A673 (cell line): ENCODE measurements around the gene TSPAN11. TPM values are rescaled to one million over a fixed set of nuclear protein-coding genes. Genes with fewer than 3 reads are reported as not detected.

Experiments
- BruUV-seq: library from RNA; stranded (reverse); fragments of 400-500 nt; replicated peaks from 2 replicates; lab custom pipeline; 2021; lab: Mats Ljungman, UMichigan
- CTCF ChIA-PET: fragments of 300-600 bp; sonication (Branson Sonifier 250); formaldehyde crosslinking; loops from one replicate; lab custom pipeline; 2022; ENCODE audit warnings: antibody characterized with exemption; lab: Charles Lee
- POLR2A ChIA-PET: fragments of 300-600 bp; sonication (Branson Sonifier 250); formaldehyde crosslinking; loops from one replicate; lab custom pipeline; 2022; ENCODE audit warnings: antibody characterized with exemption; ENCODE audit not compliant: low non-redundant PET; lab: Charles Lee
- DNase-seq: peaks from one replicate; pipeline ENCODE4 v3.0.0-alpha.2; 2015; ENCODE audit warnings: low spot score
- H3K27ac ChIP-seq: fragments of 200-600 bp; sonication (generic); 2 replicates; pipeline ENCODE4 v1.5.1; 2016; ENCODE audit warnings: mixed run types, low read depth, mild to moderate bottlenecking, mixed read lengths, antibody characterized with exemption, low read length; ENCODE audit not compliant: poor library complexity, severe bottlenecking
- H3K27me3 ChIP-seq: fragments of 200-600 bp; sonication (generic); replicated peaks from 2 replicates; pipeline ENCODE4 v1.6.1; 2017; ENCODE audit warnings: mixed run types, low read depth, mild to moderate bottlenecking, mixed read lengths, antibody characterized with exemption, low read length; ENCODE audit not compliant: insufficient read depth, poor library complexity
- H3K36me3 ChIP-seq: fragments of 200-600 bp; sonication (generic); 2 replicates; pipeline ENCODE4 v1.6.1; 2016; ENCODE audit warnings: mixed run types, mild to moderate bottlenecking, mixed read lengths, antibody characterized with exemption, low read length; ENCODE audit not compliant: insufficient read depth, poor library complexity, severe bottlenecking
- H3K4me1 ChIP-seq: fragments of 200-600 bp; sonication (generic); 2 replicates; pipeline ENCODE4 v1.6.1; 2017; ENCODE audit warnings: mixed run types, mild to moderate bottlenecking, mixed read lengths, antibody characterized with exemption, low read length; ENCODE audit not compliant: insufficient read depth, poor library complexity, severe bottlenecking
- H3K4me3 ChIP-seq: fragments of 200-600 bp; sonication (generic); 2 replicates; pipeline ENCODE4 v1.5.1; 2016; ENCODE audit warnings: low read depth, mixed run types, mild to moderate bottlenecking, mixed read lengths, low read length; ENCODE audit not compliant: poor library complexity, severe bottlenecking
- H3K9me3 ChIP-seq: fragments of 200-600 bp; sonication (generic); 2 replicates; pipeline ENCODE4 v1.6.1; 2016; ENCODE audit warnings: mixed run types, low read depth, mild to moderate bottlenecking, mixed read lengths, antibody characterized with exemption, low read length; ENCODE audit not compliant: poor library complexity, severe bottlenecking
- EZH2 ChIP-seq: fragments of 200-600 bp; sonication (generic); IDR thresholded peaks from 2 replicates; pipeline ENCODE4 v1.6.1; 2017; ENCODE audit warnings: borderline replicate concordance, low read depth, mild to moderate bottlenecking, mixed read lengths, antibody characterized with exemption, low read length; ENCODE audit not compliant: poor library complexity, severe bottlenecking
- intact Hi-C: fragments of 100-400 bp; cut with micrococcal nuclease; formaldehyde crosslinking; loops from one replicate; pipeline ENCODE4 v1.10.0; 2022; ENCODE audit not compliant: unreplicated experiment
- total RNA-seq: library from RNA; stranded (reverse); gene quantifications from 2 replicates; pipeline ENCODE4 v1.2.3, GENCODE V29; 2021
- TF ChIP-seq, protein P1 (sequence below): fragments of 300-800, 200-600 bp; sonication (generic); conservative IDR thresholded peaks from 2 replicates; pipeline ENCODE4 v1.5.1; 2017; ENCODE audit warnings: low read depth, mild to moderate bottlenecking, antibody characterized with exemption, low read length, moderate library complexity, mixed read lengths

TSPAN11 gene
- total RNA-seq, 1 experiment from 2014 or later = 20.9 TPM

- H3K4me1 ChIP-seq = no peaks in the 10 kb centered on the region
- ChIA-PET POLR2A (no interaction called here), CTCF (no interaction called here)
- H3K4me3 ChIP-seq = no peak overlapping the region
- H3K36me3 ChIP-seq = no peaks in the 10 kb centered on the region
- DNase-seq = no peak
- intact Hi-C loops = no loop called here
- no TSS peak for BruUV-seq
- TF ChIP-seq EZH2 = no peak
- TF ChIP-seq, protein P1, sequence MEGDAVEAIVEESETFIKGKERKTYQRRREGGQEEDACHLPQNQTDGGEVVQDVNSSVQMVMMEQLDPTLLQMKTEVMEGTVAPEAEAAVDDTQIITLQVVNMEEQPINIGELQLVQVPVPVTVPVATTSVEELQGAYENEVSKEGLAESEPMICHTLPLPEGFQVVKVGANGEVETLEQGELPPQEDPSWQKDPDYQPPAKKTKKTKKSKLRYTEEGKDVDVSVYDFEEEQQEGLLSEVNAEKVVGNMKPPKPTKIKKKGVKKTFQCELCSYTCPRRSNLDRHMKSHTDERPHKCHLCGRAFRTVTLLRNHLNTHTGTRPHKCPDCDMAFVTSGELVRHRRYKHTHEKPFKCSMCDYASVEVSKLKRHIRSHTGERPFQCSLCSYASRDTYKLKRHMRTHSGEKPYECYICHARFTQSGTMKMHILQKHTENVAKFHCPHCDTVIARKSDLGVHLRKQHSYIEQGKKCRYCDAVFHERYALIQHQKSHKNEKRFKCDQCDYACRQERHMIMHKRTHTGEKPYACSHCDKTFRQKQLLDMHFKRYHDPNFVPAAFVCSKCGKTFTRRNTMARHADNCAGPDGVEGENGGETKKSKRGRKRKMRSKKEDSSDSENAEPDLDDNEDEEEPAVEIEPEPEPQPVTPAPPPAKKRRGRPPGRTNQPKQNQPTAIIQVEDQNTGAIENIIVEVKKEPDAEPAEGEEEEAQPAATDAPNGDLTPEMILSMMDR = no peak
- H3K9me3 ChIP-seq = no peaks in the 10 kb centered on the region
- no peak overlapping the region for H3K27ac ChIP-seq
- H3K27me3 ChIP-seq = no peaks in the 10 kb centered on the region
Measured at GRCh38 chr12:30999011-30999410, 72.5 kb downstream of the TSPAN11 start.

GRCh38 chr12:30999723-31000122 lies 73.2 kb downstream of the TSPAN11 start:
- intact Hi-C loops = no loop called here
- Histone ChIP-seq H3K4me1 (no peaks in the 10 kb centered on the region), H3K27ac (no peak overlapping the region), H3K9me3 (no peaks in the 10 kb centered on the region), H3K36me3 (no peaks in the 10 kb centered on the region), H3K4me3 (no peak overlapping the region), H3K27me3 (no peaks in the 10 kb centered on the region)
- no peak for TF ChIP-seq EZH2
- TF ChIP-seq, protein P1 = no peak
- BruUV-seq = no TSS peak
- ChIA-PET POLR2A (no interaction called here), CTCF (no interaction called here)
- no peak for DNase-seq

DNA sequence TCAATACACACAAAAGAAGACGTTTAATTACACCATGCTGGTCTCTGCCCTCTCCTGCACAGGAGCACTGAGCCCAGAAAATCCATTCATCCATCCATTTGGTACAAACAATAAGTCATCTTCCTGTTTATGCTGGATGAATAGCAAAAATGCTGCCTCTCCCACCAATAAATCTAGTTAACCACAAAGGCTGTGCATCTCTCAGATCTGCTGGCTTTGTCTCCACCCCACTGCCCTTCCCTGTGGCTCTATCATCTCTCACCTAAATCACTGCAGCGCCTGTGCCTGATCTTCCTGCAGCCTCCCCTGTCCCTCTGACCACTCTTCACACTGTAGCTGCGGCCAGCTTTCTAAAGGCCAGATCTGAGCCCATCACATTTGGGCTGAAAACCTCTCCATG lies 74.2 kb downstream of the TSPAN11 start:
- no peak for DNase-seq
- H3K27ac ChIP-seq = no peak overlapping the region
- H3K36me3 ChIP-seq = no peaks in the 10 kb centered on the region
- BruUV-seq = no TSS peak
- no peaks in the 10 kb centered on the region for H3K4me1 ChIP-seq
- H3K9me3 ChIP-seq = no peaks in the 10 kb centered on the region
- no peak overlapping the region for H3K4me3 ChIP-seq
- ChIA-PET CTCF (interaction anchor here (0.8 kb wide), 1 partner anchor 152 kb away, joined by 3 read pairs; no protein-coding TSS in a partner anchor), POLR2A (no interaction called here)
- intact Hi-C loops = no loop called here
- TF ChIP-seq, protein P1 = no peak
- no peak for TF ChIP-seq EZH2
- no peaks in the 10 kb centered on the region for H3K27me3 ChIP-seq
